GM19397 (cell line): ENCODE data around the gene OCIAD1.
"Not testable (repeated sequence)": the region's sequence is repeated elsewhere in the genome, so short reads cannot be mapped to it uniquely, and the experiment has no call there.

Source experiments
- ATAC-seq: cut with Tn5 transposase; IDR thresholded peaks from one replicate; pipeline ENCODE4 v1.9.1; 2021; ENCODE audit warnings: mild to moderate bottlenecking, moderate library complexity; ENCODE audit not compliant: unreplicated experiment

The OCIAD1 gene

GRCh38 chr4:48816297-48816696 is 14.6 kb upstream of the OCIAD1 start:
- ATAC-seq = not testable (repeated sequence)

GRCh38 chr4:48816971-48817370 is 13.9 kb upstream of the OCIAD1 start:
- no peak for ATAC-seq

- not testable (repeated sequence) for ATAC-seq
These were observed 9.5 kb upstream of the OCIAD1 start for GRCh38 chr4:48821431-48821830.

GRCh38 chr4:48827622-48828021 is 3.3 kb upstream of the OCIAD1 start:
- no peak for ATAC-seq

GRCh38 chr4:48831532-48832030 is 693 bp downstream of the OCIAD1 start:
- ATAC-seq = no peak

- ATAC-seq = no peak
These were observed 1.7 kb downstream of the OCIAD1 start for GRCh38 chr4:48832571-48832970.

- no peak for ATAC-seq
These were observed 5.8 kb downstream of the OCIAD1 start for GRCh38 chr4:48836658-48837057.

GRCh38 chr4:48841045-48841827 is 10.3 kb downstream of the OCIAD1 start:
- no peak for ATAC-seq

- no peak for ATAC-seq
These were observed 14.0 kb downstream of the OCIAD1 start for GRCh38 chr4:48844843-48845242.

GRCh38 chr4:48848799-48849198 is 17.9 kb downstream of the OCIAD1 start:
- not testable (repeated sequence) for ATAC-seq

- no peak for ATAC-seq
These were observed 20.8 kb downstream of the OCIAD1 start for GRCh38 chr4:48851651-48852050.

GRCh38 chr4:48853604-48854394 is 22.9 kb downstream of the OCIAD1 start:
- no peak for ATAC-seq

- ATAC-seq = no peak
These were observed 23.5 kb downstream of the OCIAD1 start for GRCh38 chr4:48854395-48854683.

- no peak for ATAC-seq
These were observed 24.1 kb downstream of the OCIAD1 start for GRCh38 chr4:48854982-48855381.

GRCh38 chr4:48858130-48858529 is 27.2 kb downstream of the OCIAD1 start:
- no peak for ATAC-seq

GRCh38 chr4:48862038-48862437 is 31.1 kb downstream of the OCIAD1 start:
- ATAC-seq = no peak

GRCh38 chr4:48862661-48863060 is 31.8 kb downstream of the OCIAD1 start:
- no peak for ATAC-seq

GRCh38 chr4:48863728-48864127 is 32.8 kb downstream of the OCIAD1 start:
- ATAC-seq = no peak

- not testable (repeated sequence) for ATAC-seq
These were observed 33.8 kb downstream of the OCIAD1 start for GRCh38 chr4:48864696-48865095.

- no peak for ATAC-seq
These were observed 47.1 kb downstream of the OCIAD1 start for GRCh38 chr4:48877827-48878535.
